Prostate gland (tissue), 2 donors: ENCODE measurements around the gene ZNF423.

ENCODE experiments used
- CTCF ChIP-seq, 4 experiments: fragments of 200-600 bp in 2 of 4; fragments of 450-650 bp in 2 of 4; sonication (generic) in 2 of 4; IDR thresholded peaks; 1 replicate in 3 of 4; 2 replicates in 1 of 4; pipeline ENCODE4 v1.5.1; 2016 to 2019; ENCODE audit warnings: antibody characterized with exemption in 4 of 4, mild to moderate bottlenecking in 2 of 4, moderate library complexity in 2 of 4
- POLR2A ChIP-seq: fragments of 450-650 bp; IDR thresholded peaks from one replicate; pipeline ENCODE4 v1.6.1; 2016; ENCODE audit warnings: antibody characterized with exemption, mild to moderate bottlenecking
- POLR2AphosphoS5 ChIP-seq: sonication (generic); formaldehyde crosslinking; IDR thresholded peaks from one replicate; pipeline ENCODE4 v1.6.1; 2017; ENCODE audit warnings: antibody characterized with exemption

- TF ChIP-seq CTCF (IDR thresholded peaks at IDR 0.05) = no peak
- TF ChIP-seq POLR2A = no peak
- TF ChIP-seq POLR2AphosphoS5 = no peak
Measured at GRCh38 chr16:49620869-49621240, 235.1 kb downstream of the ZNF423 start.
